GM19438 (cell line): ENCODE data around the gene AVP.
A peak's percentile ranks its signal among the peaks of the same experiment; 100 is the strongest.

Source experiments
- ATAC-seq: cut with Tn5 transposase; IDR thresholded peaks from one replicate; pipeline ENCODE4 v1.9.1; 2021; ENCODE audit warnings: low read depth; ENCODE audit not compliant: unreplicated experiment

AVP gene

GRCh38 chr20:3059489-3059888 lies 25.0 kb downstream of the AVP start:
- ATAC-seq, result no peak

GRCh38 chr20:3051385-3052019 lies 33.0 kb downstream of the AVP start:
- no peak for ATAC-seq

- no peak for ATAC-seq
Observed at GRCh38 chr20:3047486-3048419, 36.8 kb downstream of the AVP start.

GRCh38 chr20:3046677-3047462 lies 37.7 kb downstream of the AVP start:
- ATAC-seq, result no peak

GRCh38 chr20:3045816-3046676 lies 38.5 kb downstream of the AVP start, which contains the start of gene MRPS26:
MRPS26 (plus strand) TSS chr20:3046052; CDS start chr20:3046069, 17 bp downstream.
- peak; percentile 82 for ATAC-seq

GRCh38 chr20:3045042-3045815 lies 39.3 kb downstream of the AVP start:
- peak; percentile 52 for ATAC-seq

- ATAC-seq, result no peak
Observed at GRCh38 chr20:3044336-3044965, 40.1 kb downstream of the AVP start.

GRCh38 chr20:3043322-3043721 lies 41.2 kb downstream of the AVP start, which contains the start of gene GNRH2:
GNRH2 (plus strand) TSS chr20:3043622; CDS start chr20:3044415, 793 bp downstream.
- ATAC-seq, result no peak

- ATAC-seq, result no peak
Observed at GRCh38 chr20:3042625-3043024, 41.9 kb downstream of the AVP start.

- ATAC-seq, result no peak
Observed at GRCh38 chr20:3041854-3042409, 42.6 kb downstream of the AVP start.

- no peak for ATAC-seq
Observed at GRCh38 chr20:3040086-3040485, 44.4 kb downstream of the AVP start.

GRCh38 chr20:3039426-3039825 lies 45.1 kb downstream of the AVP start:
- ATAC-seq, result no peak

GRCh38 chr20:3038454-3038853 lies 46.1 kb downstream of the AVP start:
- ATAC-seq, result no peak

GRCh38 chr20:3037654-3038053 lies 46.9 kb downstream of the AVP start:
- no peak for ATAC-seq

GRCh38 chr20:3032624-3033023 lies 51.9 kb downstream of the AVP start:
- no peak for ATAC-seq
